ENCODE results near the gene OR5AK2. TPM values are rescaled to one million over a fixed set of nuclear protein-coding genes. Genes with fewer than 3 reads are reported as not detected.

The OR5AK2 gene
- total and polyA plus RNA-seq, 9 of the 15 experiments (the other 6 are each of a cell fraction or from before 2014, with no cell fraction given) = not detected

- Histone ChIP-seq H2AFZ (ENCODE audit: low read depth, low read length) (no peak overlapping the region), H3K9me1 (ENCODE audit: control insufficient read depth, insufficient read depth, low read length) (no peaks in the 10 kb centered on the region), H3K4me2 (ENCODE audit: insufficient read depth, low read length) (no peak overlapping the region), H3K27ac (ENCODE audit: extremely low read depth, low read depth, low read length) (no peak overlapping the region), H3K79me2 (ENCODE audit: control insufficient read depth, insufficient read depth, low read length) (no peaks in the 10 kb centered on the region), H3K36me3 (ENCODE audit: control insufficient read depth, insufficient read depth, low read length) (no peaks in the 10 kb centered on the region), H4K20me1 (replicated peaks; ENCODE audit: control insufficient read depth, insufficient read depth, low read length) (no peaks in the 10 kb centered on the region), H3K4me1 (replicated peaks in 1 of 2; ENCODE audit: control insufficient read depth in 2 of 2, insufficient read depth in 2 of 2, low read length in 2 of 2) (no peaks in the 10 kb centered on the region), H3K9ac (ENCODE audit: insufficient read depth in 1 of 2, low read depth in 2 of 2, low read length in 2 of 2) (no peak overlapping the region), H3K9me3 (replicated peaks; ENCODE audit: control insufficient read depth, insufficient read depth, low read depth, low read length) (no peaks in the 10 kb centered on the region), H3K4me3 (no peak overlapping the region), H3K27me3 (ENCODE audit: control insufficient read depth in 2 of 2, insufficient read depth in 2 of 2, low read length in 2 of 2) (no peaks in the 10 kb centered on the region)
- intact Hi-C loops (cut with micrococcal nuclease) (no loop called here), in situ Hi-C loops (cut with MboI) (no loop called here)
- ChIA-PET CTCF (ENCODE audit: low intra/inter-chr PET ratio) (no interaction called here), POLR2A (no interaction called here)
- no peak for DNase-seq (ENCODE audit: extremely low read depth in 1 of 4, low spot score in 3 of 4)
- ATAC-seq = no peak
- no TSS peak for BruUV-seq (replicated peaks)
- 6% methylated on average over 2 of the region's 2 CpGs for WGBS (ENCODE audit: insufficient coverage, low coverage, missing lambda C conversion rate)
- no peak for FAIRE-seq
- TF ChIP-seq ILF3 (IDR thresholded peaks at IDR 0.05; ENCODE audit: borderline replicate concordance) (no peak), GTF2B (IDR thresholded peaks at IDR 0.05; ENCODE audit: extremely low read depth, insufficient read length) (no peak), STAT6 (CRISPR knock-in tag; IDR thresholded peaks at IDR 0.05) (no peak), CTCF (IDR thresholded peaks at IDR 0.05 in 2 of 3, conservative IDR thresholded peaks at IDR 0.05 in 1 of 3; ENCODE audit: insufficient read depth in 2 of 3, low read depth in 1 of 3, low read length in 3 of 3) (no peak), ZNF512 (tag; IDR thresholded peaks at IDR 0.05) (no peak), NR3C1 (CRISPR knock-in tag; IDR thresholded peaks at IDR 0.05) (no peak), CBFB (CRISPR knock-in tag; IDR thresholded peaks at IDR 0.05) (no peak), HDAC8 (tag; IDR thresholded peaks at IDR 0.05) (no peak), CREB3L1 (IDR thresholded peaks at IDR 0.05; ENCODE audit: borderline replicate concordance, low read depth) (no peak), PHTF2 (CRISPR knock-in tag; IDR thresholded peaks at IDR 0.05) (no peak), HDAC6 (IDR thresholded peaks at IDR 0.05; ENCODE audit: low read depth, low read length) (no peak)
These were observed 42.8 kb downstream of the OR5AK2 start for GRCh38 chr11:57031556-57031955.
